ENCODE data around the gene NOVA2. TPM values are rescaled to one million over a fixed set of nuclear protein-coding genes. Genes with fewer than 3 reads are reported as not detected.

The NOVA2 gene
- total RNA-seq, 1 experiment from 2014 or later, result not detected

DNA sequence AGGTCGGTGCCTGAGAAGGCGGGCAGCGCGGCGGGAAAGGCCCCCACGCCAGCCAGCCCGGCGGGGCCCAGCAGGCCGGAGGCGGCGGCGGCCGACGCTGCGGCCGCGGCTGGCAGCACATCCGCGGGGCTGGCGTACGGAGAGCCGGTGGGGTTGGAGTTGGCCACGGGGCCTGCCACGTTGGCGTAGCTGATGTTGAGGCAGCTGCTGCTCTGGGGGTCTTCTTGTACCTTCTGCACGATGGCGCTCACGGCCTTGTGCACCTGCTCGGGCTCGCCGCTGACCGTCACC is 33.2 kb downstream of the NOVA2 start:
- H3K36me3 ChIP-seq (ENCODE audit: low read depth, low read length), result no peaks in the 10 kb centered on the region
- H3K9me2 ChIP-seq (replicated peaks; ENCODE audit: low read length), result no peaks in the 10 kb centered on the region
- BruUV-seq (replicated peaks), result no TSS peak
- no peaks in the 10 kb centered on the region for H3K79me2 ChIP-seq (ENCODE audit: low read length)
- H3K9me3 ChIP-seq (ENCODE audit: low read length), result no peaks in the 10 kb centered on the region
- H2AFZ ChIP-seq (ENCODE audit: low read length), result no peak overlapping the region
- H4K20me1 ChIP-seq (ENCODE audit: low read length), result no peaks in the 10 kb centered on the region
- TF ChIP-seq EZH2 (IDR thresholded peaks at IDR 0.05; ENCODE audit: low read length, unreplicated experiment) (no peak), EZH2phosphoT487 (IDR thresholded peaks at IDR 0.05; ENCODE audit: borderline replicate concordance, low read length) (no peak)
- TF ChIP-seq, protein P1, sequence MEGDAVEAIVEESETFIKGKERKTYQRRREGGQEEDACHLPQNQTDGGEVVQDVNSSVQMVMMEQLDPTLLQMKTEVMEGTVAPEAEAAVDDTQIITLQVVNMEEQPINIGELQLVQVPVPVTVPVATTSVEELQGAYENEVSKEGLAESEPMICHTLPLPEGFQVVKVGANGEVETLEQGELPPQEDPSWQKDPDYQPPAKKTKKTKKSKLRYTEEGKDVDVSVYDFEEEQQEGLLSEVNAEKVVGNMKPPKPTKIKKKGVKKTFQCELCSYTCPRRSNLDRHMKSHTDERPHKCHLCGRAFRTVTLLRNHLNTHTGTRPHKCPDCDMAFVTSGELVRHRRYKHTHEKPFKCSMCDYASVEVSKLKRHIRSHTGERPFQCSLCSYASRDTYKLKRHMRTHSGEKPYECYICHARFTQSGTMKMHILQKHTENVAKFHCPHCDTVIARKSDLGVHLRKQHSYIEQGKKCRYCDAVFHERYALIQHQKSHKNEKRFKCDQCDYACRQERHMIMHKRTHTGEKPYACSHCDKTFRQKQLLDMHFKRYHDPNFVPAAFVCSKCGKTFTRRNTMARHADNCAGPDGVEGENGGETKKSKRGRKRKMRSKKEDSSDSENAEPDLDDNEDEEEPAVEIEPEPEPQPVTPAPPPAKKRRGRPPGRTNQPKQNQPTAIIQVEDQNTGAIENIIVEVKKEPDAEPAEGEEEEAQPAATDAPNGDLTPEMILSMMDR (conservative IDR thresholded peaks at IDR 0.05; ENCODE audit: low read depth, low read length), result no peak
- H3F3A ChIP-seq (ENCODE audit: low read length, unreplicated experiment), result no peaks in the 10 kb centered on the region
- no peak overlapping the region for H3K4me3 ChIP-seq (ENCODE audit: low read length)
- H3K4me1 ChIP-seq (ENCODE audit: insufficient read depth, low read length), result no peaks in the 10 kb centered on the region
- ChIA-PET POLR2A (ENCODE audit: unreplicated experiment) (no interaction called here), CTCF (no interaction called here)
- no peak for DNase-seq
- H3K4me2 ChIP-seq (ENCODE audit: low read length), result no peak overlapping the region
- intact Hi-C loops (cut with micrococcal nuclease), result no loop called here
- no peak overlapping the region for H3K27ac ChIP-seq (ENCODE audit: low read length)
- H3K27me3 ChIP-seq (ENCODE audit: low read length), result no peaks in the 10 kb centered on the region
- H3K9ac ChIP-seq (ENCODE audit: low read length), result no peak overlapping the region
- no peak for ATAC-seq

DNA sequence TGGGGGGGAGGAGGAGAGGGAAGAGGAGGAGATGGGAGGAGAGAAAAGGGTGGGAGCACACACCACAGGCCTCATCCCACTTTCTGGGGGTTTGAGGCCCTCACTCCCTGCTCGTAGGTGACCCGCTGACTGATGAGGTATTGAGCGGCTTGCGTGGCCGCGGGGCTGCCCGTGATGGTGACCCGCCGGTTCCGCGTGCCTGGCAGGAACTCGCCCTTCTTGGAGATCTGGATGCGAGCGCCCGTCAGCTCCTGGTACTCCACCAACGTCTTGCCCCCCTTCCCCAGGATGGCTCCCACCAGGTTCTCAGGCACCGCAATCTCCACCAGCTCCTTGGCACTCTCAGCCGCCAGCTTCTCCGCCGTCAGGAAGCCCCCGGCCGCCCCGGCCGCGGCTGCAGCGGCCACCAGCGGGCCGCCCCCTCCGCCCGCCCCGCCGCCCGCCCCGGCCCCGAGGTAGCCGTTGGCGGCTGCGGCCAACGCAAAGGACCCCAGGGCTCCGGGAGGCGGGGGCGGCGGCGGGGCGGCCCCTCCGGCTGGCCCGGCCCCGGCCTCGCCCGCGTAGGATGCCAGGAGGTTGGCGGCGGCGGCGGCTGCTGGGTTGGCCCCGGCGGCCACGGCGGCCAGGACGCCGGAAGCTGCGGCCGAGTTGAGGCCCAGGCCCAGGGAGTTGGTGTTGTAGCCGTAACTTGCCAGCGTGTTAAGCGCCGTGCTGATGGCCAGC is 33.7 kb downstream of the NOVA2 start:
- no peak for ATAC-seq
- Histone ChIP-seq H3K9me2 (replicated peaks; ENCODE audit: low read length) (no peaks in the 10 kb centered on the region), H3K9ac (ENCODE audit: low read length) (no peak overlapping the region), H2AFZ (ENCODE audit: low read length) (no peak overlapping the region), H3K4me3 (ENCODE audit: low read length) (no peak overlapping the region), H3K4me2 (ENCODE audit: low read length) (no peak overlapping the region), H3K9me3 (ENCODE audit: low read length) (no peaks in the 10 kb centered on the region), H3K27me3 (ENCODE audit: low read length) (no peaks in the 10 kb centered on the region), H3K4me1 (ENCODE audit: insufficient read depth, low read length) (no peaks in the 10 kb centered on the region), H3K79me2 (ENCODE audit: low read length) (no peaks in the 10 kb centered on the region), H3F3A (ENCODE audit: low read length, unreplicated experiment) (no peaks in the 10 kb centered on the region), H4K20me1 (ENCODE audit: low read length) (no peaks in the 10 kb centered on the region), H3K36me3 (ENCODE audit: low read depth, low read length) (no peaks in the 10 kb centered on the region), H3K27ac (ENCODE audit: low read length) (no peak overlapping the region)
- no peak for DNase-seq
- intact Hi-C loops (cut with micrococcal nuclease), result no loop called here
- TF ChIP-seq, protein P1 (conservative IDR thresholded peaks at IDR 0.05; ENCODE audit: low read depth, low read length), result no peak
- TF ChIP-seq EZH2 (IDR thresholded peaks at IDR 0.05; ENCODE audit: low read length, unreplicated experiment), result no peak
- TF ChIP-seq EZH2phosphoT487 (IDR thresholded peaks at IDR 0.05; ENCODE audit: borderline replicate concordance, low read length), result no peak
- ChIA-PET POLR2A (ENCODE audit: unreplicated experiment) (no interaction called here), CTCF (no interaction called here)
- no TSS peak for BruUV-seq (replicated peaks)

DNA sequence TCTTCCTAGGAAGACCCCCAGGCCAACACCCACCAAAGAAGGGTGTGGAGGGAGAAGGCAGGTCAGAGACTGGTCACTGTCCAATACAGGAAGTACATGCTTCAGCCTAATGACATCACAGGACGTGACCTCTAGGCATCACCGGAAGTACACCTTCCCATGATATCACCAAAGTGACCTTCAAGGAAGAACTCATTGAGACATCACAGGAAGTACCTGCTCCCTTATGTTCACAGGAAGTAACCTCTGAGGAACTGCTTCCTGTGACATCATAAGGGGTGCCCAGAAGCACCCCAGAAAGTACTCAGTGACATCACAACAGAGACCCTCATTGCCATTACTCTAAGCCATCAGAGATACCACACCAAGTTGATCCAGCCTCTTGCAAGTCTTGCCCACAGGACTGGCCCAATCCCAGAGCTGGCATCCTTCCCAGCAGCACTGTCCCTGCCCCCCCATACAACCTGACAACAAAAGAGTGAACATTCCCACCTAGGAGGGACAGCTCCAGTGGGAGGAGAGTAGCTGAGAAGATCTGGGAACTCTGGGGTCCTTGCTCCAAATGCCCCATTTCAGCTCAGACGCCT is 34.8 kb downstream of the NOVA2 start:
- H4K20me1 ChIP-seq (ENCODE audit: low read length), result no peaks in the 10 kb centered on the region
- no peak overlapping the region for H2AFZ ChIP-seq (ENCODE audit: low read length)
- H3K9me3 ChIP-seq (ENCODE audit: low read length), result no peaks in the 10 kb centered on the region
- ChIA-PET CTCF (no interaction called here), POLR2A (ENCODE audit: unreplicated experiment) (no interaction called here)
- ATAC-seq (no peak), DNase-seq (no peak)
- no peak for TF ChIP-seq EZH2 (IDR thresholded peaks at IDR 0.05; ENCODE audit: low read length, unreplicated experiment)
- TF ChIP-seq EZH2phosphoT487 (IDR thresholded peaks at IDR 0.05; ENCODE audit: borderline replicate concordance, low read length), result no peak
- TF ChIP-seq, protein P1 (conservative IDR thresholded peaks at IDR 0.05; ENCODE audit: low read depth, low read length), result no peak
- no peaks in the 10 kb centered on the region for H3K27me3 ChIP-seq (ENCODE audit: low read length)
- intact Hi-C loops (cut with micrococcal nuclease), result no loop called here
- no TSS peak for BruUV-seq (replicated peaks)
- no peaks in the 10 kb centered on the region for H3F3A ChIP-seq (ENCODE audit: low read length, unreplicated experiment)
- H3K9me2 ChIP-seq (replicated peaks; ENCODE audit: low read length), result no peaks in the 10 kb centered on the region
- H3K4me3 ChIP-seq (ENCODE audit: low read length), result no peak overlapping the region
- no peak overlapping the region for H3K9ac ChIP-seq (ENCODE audit: low read length)
- no peak overlapping the region for H3K4me2 ChIP-seq (ENCODE audit: low read length)
- no peaks in the 10 kb centered on the region for H3K4me1 ChIP-seq (ENCODE audit: insufficient read depth, low read length)
- no peaks in the 10 kb centered on the region for H3K79me2 ChIP-seq (ENCODE audit: low read length)
- no peaks in the 10 kb centered on the region for H3K36me3 ChIP-seq (ENCODE audit: low read depth, low read length)
- no peak overlapping the region for H3K27ac ChIP-seq (ENCODE audit: low read length)
